ENCODE results near the gene AMOTL2. TPM values are rescaled to one million over a fixed set of nuclear protein-coding genes. Genes with fewer than 3 reads are reported as not detected.

The AMOTL2 gene
- total and polyA plus RNA-seq, 2 experiments from 2014 or later, result 17.9 to 102 TPM

DNA sequence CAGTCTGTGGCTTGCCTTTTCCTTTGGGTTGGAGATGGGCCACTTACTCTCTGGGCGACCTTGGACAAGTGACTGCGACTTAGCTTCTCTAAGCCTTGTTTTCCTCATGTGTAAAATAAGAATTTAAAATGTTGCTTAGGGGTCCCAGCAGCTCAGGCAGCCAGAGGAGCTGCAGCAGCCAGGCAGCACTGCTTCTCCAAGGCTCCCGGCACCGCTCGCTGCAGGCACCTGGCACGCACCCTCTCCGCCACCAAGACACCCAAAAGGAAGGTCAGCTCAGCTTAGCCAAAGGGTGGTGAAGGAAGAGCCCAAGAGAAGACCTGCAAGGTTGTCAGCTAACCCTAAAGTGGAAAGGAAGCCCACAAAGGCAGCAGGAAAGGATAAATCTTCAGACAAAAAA lies 10.7 kb upstream of the AMOTL2 start:
- no peaks in the 10 kb centered on the region; the same call in 2 of the 3 replicates for H3K36me3 Mint-ChIP-seq (ENCODE audit: low read depth)
- DNase-seq (ENCODE audit: low spot score), result no peak
- no peak for TF ChIP-seq ETS1 (IDR thresholded peaks at IDR 0.05)
- no peak for TF ChIP-seq EZH2 (IDR thresholded peaks at IDR 0.05; ENCODE audit: low read depth, unreplicated experiment)
- TF ChIP-seq CREB1 (CRISPR knock-in tag; IDR thresholded peaks at IDR 0.05; ENCODE audit: low read depth), result no peak
- TF ChIP-seq, protein P1, sequence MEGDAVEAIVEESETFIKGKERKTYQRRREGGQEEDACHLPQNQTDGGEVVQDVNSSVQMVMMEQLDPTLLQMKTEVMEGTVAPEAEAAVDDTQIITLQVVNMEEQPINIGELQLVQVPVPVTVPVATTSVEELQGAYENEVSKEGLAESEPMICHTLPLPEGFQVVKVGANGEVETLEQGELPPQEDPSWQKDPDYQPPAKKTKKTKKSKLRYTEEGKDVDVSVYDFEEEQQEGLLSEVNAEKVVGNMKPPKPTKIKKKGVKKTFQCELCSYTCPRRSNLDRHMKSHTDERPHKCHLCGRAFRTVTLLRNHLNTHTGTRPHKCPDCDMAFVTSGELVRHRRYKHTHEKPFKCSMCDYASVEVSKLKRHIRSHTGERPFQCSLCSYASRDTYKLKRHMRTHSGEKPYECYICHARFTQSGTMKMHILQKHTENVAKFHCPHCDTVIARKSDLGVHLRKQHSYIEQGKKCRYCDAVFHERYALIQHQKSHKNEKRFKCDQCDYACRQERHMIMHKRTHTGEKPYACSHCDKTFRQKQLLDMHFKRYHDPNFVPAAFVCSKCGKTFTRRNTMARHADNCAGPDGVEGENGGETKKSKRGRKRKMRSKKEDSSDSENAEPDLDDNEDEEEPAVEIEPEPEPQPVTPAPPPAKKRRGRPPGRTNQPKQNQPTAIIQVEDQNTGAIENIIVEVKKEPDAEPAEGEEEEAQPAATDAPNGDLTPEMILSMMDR (conservative IDR thresholded peaks at IDR 0.05; ENCODE audit: low read depth in 2 of 2), result no peak
- no peak overlapping the region for H3K27ac Mint-ChIP-seq
- no peak overlapping the region for H3K4me2 ChIP-seq
- H3K9me2 ChIP-seq (ENCODE audit: insufficient read depth), result peaks cover 9% of the 10 kb centered on the region; the same call in 1 of the 2 replicates
- H3K4me3 Mint-ChIP-seq, result no peak overlapping the region
- no peaks in the 10 kb centered on the region for H3K9me3 Mint-ChIP-seq
- peaks cover 6% of the 10 kb centered on the region; the same call in 1 of the 2 replicates for H3K27me3 ChIP-seq (ENCODE audit: insufficient read depth)
- H2AFZ ChIP-seq, result peak overlapping the region; percentile 77
- H3K27ac ChIP-seq (ENCODE audit: low read depth), result no peak overlapping the region
- peaks cover 10% of the 10 kb centered on the region for H3K27me3 Mint-ChIP-seq (ENCODE audit: insufficient read depth, low read depth, poor library complexity)
- H4K20me1 ChIP-seq (replicated peaks; ENCODE audit: insufficient read depth), result no peaks in the 10 kb centered on the region
- peaks cover 17% of the 10 kb centered on the region for H3K4me1 Mint-ChIP-seq
- H3K79me2 ChIP-seq (replicated peaks; ENCODE audit: insufficient read depth), result no peaks in the 10 kb centered on the region
- H3F3A ChIP-seq (replicated peaks; ENCODE audit: low read depth), result no peaks in the 10 kb centered on the region
- H3K4me1 ChIP-seq (ENCODE audit: insufficient read depth), result peaks cover 11% of the 10 kb centered on the region
- peak; percentile 33; the same call in 1 of the 3 replicates for ATAC-seq
- no peaks in the 10 kb centered on the region for H3K36me3 ChIP-seq (ENCODE audit: insufficient read depth)
- no peak overlapping the region for H3K4me3 ChIP-seq

DNA sequence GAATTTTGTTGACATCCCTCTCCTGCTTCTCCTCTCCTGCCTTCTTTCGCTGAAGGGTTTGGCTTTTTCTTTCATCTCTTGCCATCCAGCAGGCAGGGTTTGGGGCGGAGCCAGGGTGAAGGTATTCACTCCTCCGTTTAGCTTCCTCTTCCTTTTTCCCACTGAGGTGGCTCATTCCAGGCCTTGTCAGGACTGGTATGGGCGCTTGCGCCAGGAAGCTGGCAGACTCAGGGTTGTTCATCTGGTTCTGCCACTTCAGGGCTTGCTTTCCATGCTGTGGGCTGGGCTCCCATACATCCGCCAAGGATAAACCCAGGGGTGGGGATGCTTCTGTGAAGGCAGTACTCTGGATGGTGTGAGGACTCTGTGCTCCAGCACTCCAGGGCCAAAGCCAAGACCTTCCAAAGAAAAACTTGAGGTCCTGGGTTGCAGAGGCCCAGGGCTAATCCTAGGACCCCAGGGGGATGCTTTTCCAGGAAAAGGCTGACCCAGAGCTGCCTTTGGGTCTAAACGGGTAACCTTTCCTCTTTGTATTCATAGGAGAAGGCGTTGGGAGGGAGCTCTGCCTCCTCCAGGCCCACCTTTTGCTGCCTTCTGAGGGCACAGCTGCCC lies 7.7 kb upstream of the AMOTL2 start:
- Mint-ChIP-seq H3K27ac (no peak overlapping the region), H3K9me3 (no peaks in the 10 kb centered on the region), H3K36me3 (ENCODE audit: low read depth) (no peaks in the 10 kb centered on the region), H3K4me1 (peaks cover 31% of the 10 kb centered on the region), H3K4me3 (no peak overlapping the region; the same call in 2 of the 3 replicates), H3K27me3 (ENCODE audit: insufficient read depth, low read depth, poor library complexity) (peaks cover 19% of the 10 kb centered on the region)
- no peaks in the 10 kb centered on the region for H4K20me1 ChIP-seq (replicated peaks; ENCODE audit: insufficient read depth)
- no peaks in the 10 kb centered on the region for H3K36me3 ChIP-seq (ENCODE audit: insufficient read depth)
- no peak overlapping the region for H3K27ac ChIP-seq (ENCODE audit: low read depth)
- ATAC-seq (peak; percentile 54), DNase-seq (ENCODE audit: low spot score) (peak; percentile 79)
- peaks cover 28% of the 10 kb centered on the region for H3K4me1 ChIP-seq (ENCODE audit: insufficient read depth)
- H3K4me3 ChIP-seq, result no peak overlapping the region
- peaks cover 5% of the 10 kb centered on the region; the same call in 1 of the 2 replicates for H3K9me2 ChIP-seq (ENCODE audit: insufficient read depth)
- H3F3A ChIP-seq (replicated peaks; ENCODE audit: low read depth), result no peaks in the 10 kb centered on the region
- no peaks in the 10 kb centered on the region for H3K79me2 ChIP-seq (replicated peaks; ENCODE audit: insufficient read depth)
- H3K27me3 ChIP-seq (ENCODE audit: insufficient read depth), result peaks cover 18% of the 10 kb centered on the region
- H2AFZ ChIP-seq, result peak overlapping the region; percentile 83
- H3K4me2 ChIP-seq, result no peak overlapping the region
- TF ChIP-seq ZNF114 (CRISPR knock-in tag; IDR thresholded peaks at IDR 0.05), result no peak
- TF ChIP-seq, protein P1 (conservative IDR thresholded peaks at IDR 0.05; ENCODE audit: low read depth in 2 of 2), result no peak
- no peak for TF ChIP-seq POLR2AphosphoS5 (IDR thresholded peaks at IDR 0.05; ENCODE audit: low read depth)
- TF ChIP-seq EZH2phosphoT487 (IDR thresholded peaks at IDR 0.05; ENCODE audit: unreplicated experiment), result no peak
- no peak for TF ChIP-seq CREB1 (CRISPR knock-in tag; IDR thresholded peaks at IDR 0.05; ENCODE audit: low read depth)
- no peak for TF ChIP-seq ZNF331 (CRISPR knock-in tag; IDR thresholded peaks at IDR 0.05; ENCODE audit: low read depth)
- TF ChIP-seq, protein P2, sequence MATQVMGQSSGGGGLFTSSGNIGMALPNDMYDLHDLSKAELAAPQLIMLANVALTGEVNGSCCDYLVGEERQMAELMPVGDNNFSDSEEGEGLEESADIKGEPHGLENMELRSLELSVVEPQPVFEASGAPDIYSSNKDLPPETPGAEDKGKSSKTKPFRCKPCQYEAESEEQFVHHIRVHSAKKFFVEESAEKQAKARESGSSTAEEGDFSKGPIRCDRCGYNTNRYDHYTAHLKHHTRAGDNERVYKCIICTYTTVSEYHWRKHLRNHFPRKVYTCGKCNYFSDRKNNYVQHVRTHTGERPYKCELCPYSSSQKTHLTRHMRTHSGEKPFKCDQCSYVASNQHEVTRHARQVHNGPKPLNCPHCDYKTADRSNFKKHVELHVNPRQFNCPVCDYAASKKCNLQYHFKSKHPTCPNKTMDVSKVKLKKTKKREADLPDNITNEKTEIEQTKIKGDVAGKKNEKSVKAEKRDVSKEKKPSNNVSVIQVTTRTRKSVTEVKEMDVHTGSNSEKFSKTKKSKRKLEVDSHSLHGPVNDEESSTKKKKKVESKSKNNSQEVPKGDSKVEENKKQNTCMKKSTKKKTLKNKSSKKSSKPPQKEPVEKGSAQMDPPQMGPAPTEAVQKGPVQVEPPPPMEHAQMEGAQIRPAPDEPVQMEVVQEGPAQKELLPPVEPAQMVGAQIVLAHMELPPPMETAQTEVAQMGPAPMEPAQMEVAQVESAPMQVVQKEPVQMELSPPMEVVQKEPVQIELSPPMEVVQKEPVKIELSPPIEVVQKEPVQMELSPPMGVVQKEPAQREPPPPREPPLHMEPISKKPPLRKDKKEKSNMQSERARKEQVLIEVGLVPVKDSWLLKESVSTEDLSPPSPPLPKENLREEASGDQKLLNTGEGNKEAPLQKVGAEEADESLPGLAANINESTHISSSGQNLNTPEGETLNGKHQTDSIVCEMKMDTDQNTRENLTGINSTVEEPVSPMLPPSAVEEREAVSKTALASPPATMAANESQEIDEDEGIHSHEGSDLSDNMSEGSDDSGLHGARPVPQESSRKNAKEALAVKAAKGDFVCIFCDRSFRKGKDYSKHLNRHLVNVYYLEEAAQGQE (IDR thresholded peaks at IDR 0.05; ENCODE audit: unreplicated experiment), result no peak
- no peak for TF ChIP-seq ETS1 (IDR thresholded peaks at IDR 0.05)
- TF ChIP-seq JUNB (IDR thresholded peaks at IDR 0.05; ENCODE audit: unreplicated experiment), result no peak
